ENCODE measurements around the gene KIF5C. TPM values are rescaled to one million over a fixed set of nuclear protein-coding genes. Genes with fewer than 3 reads are reported as not detected.

KIF5C gene
- total RNA-seq, 1 experiment from 2014 or later: not detected

DNA sequence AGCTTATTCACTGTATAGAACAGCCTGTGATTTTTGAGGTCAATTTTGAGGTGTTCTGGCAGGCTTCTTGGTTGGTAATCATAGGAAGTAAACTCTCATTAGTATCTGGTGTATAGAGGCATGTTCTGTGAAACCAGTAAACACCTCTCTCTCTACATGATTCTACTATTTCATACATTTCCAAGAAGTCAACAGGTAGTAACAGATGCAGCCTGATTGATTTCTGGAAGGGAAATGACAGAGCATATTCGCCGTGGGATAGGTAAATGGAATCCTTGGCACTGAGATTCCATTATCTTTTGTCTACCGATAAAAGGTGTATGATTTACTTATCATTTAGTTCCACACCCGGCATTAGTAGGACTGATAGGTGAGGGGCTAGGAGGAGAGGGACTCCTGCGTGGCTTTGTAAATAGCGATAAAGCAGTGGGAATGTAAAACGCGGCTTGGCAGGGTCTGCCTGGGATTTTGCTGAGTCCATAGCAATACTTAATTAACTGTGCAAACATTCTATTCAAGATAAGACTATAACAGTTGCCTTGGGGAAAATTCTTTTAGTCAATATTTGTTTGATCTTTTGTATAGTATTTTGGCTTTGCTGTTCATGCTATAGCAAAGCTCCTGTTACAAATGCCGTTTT lies 195.8 kb downstream of the KIF5C start:
- no peak for DNase-seq (ENCODE audit: low spot score)

DNA sequence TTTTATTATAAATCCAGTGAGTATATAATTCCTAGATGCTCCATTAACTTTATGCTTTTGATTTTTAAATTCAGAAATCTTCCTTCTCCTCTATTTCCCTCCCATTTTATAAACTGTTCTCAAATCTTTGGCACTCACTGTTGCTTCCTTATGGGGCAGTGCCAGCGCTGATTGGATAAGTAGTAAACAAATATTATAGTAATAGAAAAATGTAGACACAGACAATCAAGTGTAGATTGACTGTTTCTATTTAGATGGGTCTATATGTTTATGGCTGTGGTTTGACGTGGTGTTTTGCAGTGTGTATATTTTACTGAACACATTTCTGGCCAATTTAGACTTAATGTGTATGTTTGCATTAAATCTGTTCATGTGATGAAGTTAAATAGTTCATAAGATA lies 200.1 kb downstream of the KIF5C start:
- DNase-seq (ENCODE audit: low spot score): no peak

DNA sequence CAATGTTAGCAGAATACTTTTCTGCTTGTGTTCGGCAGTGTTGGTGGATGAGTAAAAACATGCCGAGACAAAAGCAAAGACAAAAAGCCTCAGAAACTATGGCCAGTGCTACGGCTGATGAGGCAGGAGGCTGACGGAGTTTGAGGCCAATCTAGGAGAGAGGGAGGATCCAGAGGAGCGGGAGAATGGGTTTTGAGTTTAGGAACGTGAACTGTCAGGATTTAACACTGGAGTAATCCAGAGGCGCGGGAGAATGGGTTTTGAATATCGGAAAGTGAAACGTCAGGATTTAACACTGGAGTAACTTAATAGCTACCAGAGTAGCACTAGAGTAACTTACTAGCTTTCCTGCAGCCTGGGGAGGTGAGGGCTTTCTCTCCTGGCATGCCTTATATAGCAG lies 200.8 kb downstream of the KIF5C start:
- DNase-seq (ENCODE audit: low spot score): no peak

Small RNA genes lying within 50 kb of the gene (small RNA-seq; reads per million reads assigned to genes)
- gene RNU2-9P (2.5 reads per million, percentile 71 among the genes with 10 or more reads in this experiment), gene UBBP3 (not detected)

Other genes with a start within 250 kb of the KIF5C start
- 9.0 and 12.0 TPM in 2 replicates for gene EPC2, start 230.5 kb upstream of the KIF5C start, total RNA-seq (2014; rRNA removed; shearing (Covaris generic))
- 2.1 and 3.1 TPM in 2 replicates for gene LYPD6B, start 163.5 kb downstream of the KIF5C start, total RNA-seq (2014; rRNA removed; shearing (Covaris generic))